GM18909 (cell line): ENCODE results near the gene INHBE.

Experiments used
- ATAC-seq: cut with Tn5 transposase; IDR thresholded peaks from one replicate; pipeline ENCODE4 v1.9.1; 2021; ENCODE audit warnings: mild to moderate bottlenecking; ENCODE audit not compliant: unreplicated experiment, poor library complexity

The INHBE gene

DNA sequence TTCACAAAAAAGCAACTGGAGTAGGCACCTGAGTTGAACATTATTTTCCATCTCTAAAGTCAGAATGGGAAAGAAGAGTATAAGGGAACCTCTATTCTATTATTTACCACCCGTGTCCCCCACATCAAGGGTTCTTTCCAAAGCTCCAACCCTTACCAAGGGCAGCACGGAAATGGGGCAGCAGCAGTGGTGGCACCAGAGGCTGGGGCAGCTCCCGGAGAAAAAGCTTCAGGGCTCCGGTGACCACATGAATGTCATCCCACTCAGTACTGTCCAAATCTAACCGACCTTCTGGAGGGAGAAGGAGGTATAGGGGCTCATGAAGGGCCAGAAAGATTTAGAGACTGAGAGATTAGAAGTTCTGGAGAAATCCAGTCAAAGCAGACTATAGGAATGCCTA, 18.8 kb downstream of the INHBE start:
- ATAC-seq, result no peak

DNA sequence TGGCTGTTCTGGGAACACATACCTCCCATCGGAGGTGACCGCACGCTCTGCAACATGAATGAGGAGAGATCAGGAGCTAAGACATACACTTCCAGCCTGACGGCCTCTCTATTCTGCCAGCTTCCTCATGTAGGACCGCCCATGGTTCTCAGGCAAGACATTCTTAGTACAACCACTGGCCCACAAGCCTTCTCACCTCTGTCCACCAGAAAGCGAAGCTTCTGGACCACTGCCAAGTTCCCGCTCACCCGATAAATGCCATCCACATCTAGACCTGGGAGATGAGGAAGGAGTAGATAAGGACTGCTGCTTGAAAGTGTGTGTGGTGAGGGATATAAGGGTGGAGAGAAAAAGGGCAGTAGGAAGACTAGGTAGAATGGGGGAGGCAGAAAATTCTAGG, 19.3 kb downstream of the INHBE start:
- no peak for ATAC-seq

DNA sequence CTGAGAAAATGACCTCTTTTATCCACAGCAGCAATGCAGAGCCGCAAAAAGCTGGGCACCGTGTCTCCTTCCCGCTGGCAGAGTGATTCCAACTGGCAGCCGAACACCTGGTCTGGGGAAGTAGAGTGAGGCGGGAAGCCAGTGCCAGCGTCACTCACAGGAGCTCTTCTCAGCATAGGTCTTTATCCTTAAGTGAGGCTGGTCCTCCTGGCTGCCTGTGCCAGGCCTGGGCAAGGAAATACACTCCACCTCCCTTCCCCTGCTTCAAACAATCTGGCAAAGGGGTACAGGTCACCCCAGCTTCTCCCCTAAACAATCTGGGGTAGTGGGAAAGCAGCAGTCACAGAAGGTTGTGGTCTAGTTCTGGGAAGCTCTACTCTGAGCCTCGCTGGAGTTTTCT, 19.8 kb downstream of the INHBE start:
- no peak for ATAC-seq

GRCh38 chr12:57475271-57476161, 20.4 kb downstream of the INHBE start:
- ATAC-seq, result peak; percentile 4

DNA sequence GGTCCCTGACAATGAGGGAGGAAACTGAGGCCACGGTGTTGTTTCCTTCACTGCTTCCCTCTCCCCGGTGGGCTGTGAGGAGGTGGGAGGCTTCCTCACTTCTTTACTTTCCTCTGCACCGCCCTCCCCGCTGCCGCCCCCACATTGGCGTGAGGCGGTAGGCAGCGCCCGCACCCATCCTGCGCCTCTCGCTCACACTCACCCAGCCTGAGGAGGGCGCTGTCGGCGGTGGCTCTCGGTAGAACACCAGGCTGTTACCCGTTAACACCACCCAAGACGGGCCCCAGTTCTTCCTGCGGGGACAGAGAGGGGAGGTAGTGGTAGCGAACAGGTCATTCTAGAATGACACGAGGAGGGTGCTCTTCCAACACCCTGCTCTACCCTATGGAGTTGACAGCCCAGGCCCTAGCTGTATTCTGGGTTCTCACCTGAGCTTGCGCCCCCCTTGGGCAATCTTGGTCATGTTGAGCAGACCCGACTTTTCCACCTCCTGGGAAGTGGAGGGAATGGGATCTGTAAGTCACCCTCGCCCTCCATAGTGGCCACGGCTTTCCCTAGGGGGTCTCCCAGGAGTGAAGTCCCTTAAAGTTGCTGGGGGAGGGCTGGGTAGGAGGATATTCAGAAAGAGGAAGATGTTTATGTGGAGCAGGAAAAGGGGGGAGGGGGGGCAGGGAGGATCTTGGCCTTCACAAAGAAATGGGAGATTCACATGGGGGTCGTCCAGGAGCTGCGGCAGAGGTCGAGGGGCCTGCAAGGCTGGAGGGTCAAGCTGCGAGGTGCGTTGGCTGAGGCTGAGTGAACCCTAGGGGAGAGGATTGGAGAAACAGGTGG, 21.3 kb downstream of the INHBE start:
- peak; percentile 45 for ATAC-seq

GRCh38 chr12:57476993-57477709, 22.0 kb downstream of the INHBE start:
- no peak for ATAC-seq

GRCh38 chr12:57477710-57478681, 22.9 kb downstream of the INHBE start:
- peak; percentile 49 for ATAC-seq

DNA sequence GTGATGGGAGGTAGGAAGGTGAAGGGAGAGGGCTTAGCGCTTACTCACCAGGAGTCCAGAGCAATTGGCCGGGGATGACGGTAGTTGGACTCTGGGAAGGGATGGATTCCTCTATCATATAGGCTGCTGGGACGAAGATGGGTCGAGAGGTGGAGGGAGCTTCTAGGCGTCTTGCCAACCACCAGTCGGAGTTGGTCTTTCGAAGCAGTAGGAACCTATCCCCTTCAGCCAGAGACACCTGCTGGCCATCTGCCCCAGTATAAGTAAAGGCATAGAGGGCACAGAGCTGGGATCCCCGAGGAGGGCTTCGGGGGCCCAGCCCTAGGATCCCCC, 23.9 kb downstream of the INHBE start:
- no peak for ATAC-seq

GRCh38 chr12:57479376-57480115, 24.4 kb downstream of the INHBE start, which contains the start of gene ARHGAP9:
TSS of gene ARHGAP9 (minus strand) at chr12:57479866. CDS start at chr12:57479406, 460 bp downstream.
- ATAC-seq, result peak; percentile 37

GRCh38 chr12:57481671-57482070, 26.6 kb downstream of the INHBE start:
- no peak for ATAC-seq

GRCh38 chr12:57483466-57483865, 28.4 kb downstream of the INHBE start:
- no peak for ATAC-seq

- no peak for ATAC-seq
Measured at GRCh38 chr12:57485695-57486094, 30.6 kb downstream of the INHBE start.

- no peak for ATAC-seq
Measured at GRCh38 chr12:57487055-57487596, 32.0 kb downstream of the INHBE start.

- peak; percentile 97 for ATAC-seq
Measured at GRCh38 chr12:57487597-57488401, 32.7 kb downstream of the INHBE start, which contains the start of gene MARS1. TSS of gene MARS1 (plus strand) at chr12:57488068. CDS start at chr12:57488091, 23 bp downstream.

GRCh38 chr12:57488402-57489156, 33.5 kb downstream of the INHBE start:
- no peak for ATAC-seq

GRCh38 chr12:57489157-57489641, 34.1 kb downstream of the INHBE start:
- no peak for ATAC-seq

DNA sequence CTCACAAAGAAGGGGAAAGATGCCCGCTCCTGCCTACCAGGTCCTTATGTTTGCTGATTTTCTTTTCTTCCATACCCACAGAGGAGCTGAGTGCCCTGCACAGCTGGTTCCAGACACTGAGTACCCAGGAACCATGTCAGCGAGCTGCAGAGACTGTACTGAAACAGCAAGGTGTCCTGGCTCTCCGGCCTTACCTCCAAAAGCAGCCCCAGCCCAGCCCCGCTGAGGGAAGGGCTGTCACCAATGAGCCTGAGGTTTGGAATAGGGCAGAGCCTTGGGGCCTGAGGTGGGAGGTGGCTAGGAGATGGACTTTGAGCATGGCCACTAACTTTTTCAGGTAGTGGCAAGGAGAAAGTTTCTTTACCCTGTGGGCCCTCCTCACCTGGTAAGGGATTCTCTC, 35.0 kb downstream of the INHBE start:
- no peak for ATAC-seq
